NCI-H146 treated with DMSO at 0.1 percent for 48 hours (cell line): Measurements from ENCODE around the gene ZNRF3.
"Not testable (repeated sequence)": the region's sequence is repeated elsewhere in the genome, so short reads cannot be mapped to it uniquely, and the experiment has no call there.

Source experiments
- DNase-seq: peaks from one replicate; lab custom pipeline; 2025; ENCODE audit not compliant: unreplicated experiment; lab: John Stamatoyannopoulos, UW

The ZNRF3 gene

DNA sequence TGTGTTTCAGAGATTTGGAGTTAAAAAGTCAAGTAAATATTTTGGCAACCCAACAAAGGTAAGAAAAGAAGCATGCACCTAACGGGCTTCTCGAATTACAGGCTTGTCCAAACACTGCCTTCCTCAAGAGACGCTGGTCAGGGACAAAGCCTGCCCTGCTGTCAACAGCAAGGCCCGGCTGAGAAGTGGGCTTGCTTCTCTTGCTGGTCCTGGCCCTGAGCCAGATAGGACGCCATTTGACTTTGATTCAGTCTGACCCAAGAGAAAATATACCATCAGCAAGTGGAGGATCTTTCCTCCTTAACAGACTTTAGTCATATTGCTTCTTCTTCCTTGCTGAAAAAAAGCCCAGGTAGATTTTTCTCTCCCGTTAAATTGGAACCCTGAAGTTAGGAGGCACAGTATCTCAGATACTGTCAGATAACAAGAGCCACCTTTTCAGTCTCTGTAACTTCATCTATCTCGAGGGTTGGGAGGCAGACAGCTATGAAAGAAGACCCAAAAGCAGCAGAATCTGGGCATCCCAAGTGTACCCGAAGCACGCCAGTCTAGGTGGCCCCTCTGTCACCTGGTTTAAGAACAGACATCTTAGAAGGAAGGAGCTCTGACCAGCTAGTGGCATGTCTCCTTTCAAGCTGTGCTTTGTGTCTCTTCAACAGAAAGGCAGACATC, 120.7 kb downstream of the ZNRF3 start:
- DNase-seq: no peak

DNA sequence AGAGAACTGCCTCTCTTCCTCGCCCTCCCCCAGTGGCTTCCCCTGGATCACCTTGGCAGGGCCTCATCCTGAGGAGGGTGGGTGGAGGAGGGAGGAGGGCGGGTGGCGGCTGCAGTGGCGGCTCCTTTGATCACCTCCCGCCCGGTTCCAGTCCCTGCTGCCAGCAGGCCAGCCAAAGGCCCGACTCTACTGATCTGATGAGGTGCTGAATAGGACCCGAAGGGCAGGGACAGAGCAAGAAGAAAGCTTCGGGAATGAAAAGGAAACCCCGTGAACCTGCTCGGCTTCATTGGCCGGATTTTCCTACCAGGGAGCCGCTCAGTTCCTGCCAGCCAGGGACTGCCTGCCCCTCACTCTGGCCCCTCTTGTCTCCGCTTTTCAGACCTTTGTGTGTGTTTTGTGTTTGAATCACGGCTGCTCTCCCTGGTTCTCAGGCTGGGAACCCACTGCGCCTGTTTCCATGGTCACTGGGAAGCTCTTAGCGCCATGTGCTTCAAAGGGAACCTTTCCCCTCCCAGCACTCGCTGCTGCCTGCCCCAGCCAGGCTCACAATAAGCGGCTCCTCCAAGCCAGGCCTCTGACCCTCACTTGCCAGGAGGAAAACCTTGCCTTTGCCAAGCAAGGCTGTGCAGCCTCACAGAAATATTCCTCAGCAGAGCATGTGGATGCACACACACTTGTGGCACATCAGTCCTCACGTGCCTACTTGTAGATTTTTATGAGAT, 121.4 kb downstream of the ZNRF3 start:
- no peak for DNase-seq

DNA sequence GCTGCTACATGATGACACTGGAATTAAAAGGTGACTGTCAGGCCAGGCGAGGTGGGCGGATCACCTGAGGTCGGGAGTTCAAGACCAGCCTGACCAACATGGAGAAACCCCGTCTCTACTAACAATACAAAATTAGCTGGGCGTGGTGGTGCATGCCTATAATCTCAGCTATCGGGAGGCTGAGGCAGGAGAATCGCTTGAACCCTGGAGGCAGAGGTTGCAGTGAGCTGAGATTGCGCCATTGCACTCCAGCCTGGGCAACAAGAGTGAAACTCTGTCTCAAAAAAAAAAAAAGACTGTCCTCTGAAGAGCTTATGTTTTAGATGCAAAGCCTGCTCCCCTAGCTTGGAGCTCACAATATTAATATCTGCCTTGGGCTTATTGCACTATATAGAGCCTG, 122.4 kb downstream of the ZNRF3 start:
- not testable (repeated sequence) for DNase-seq

DNA sequence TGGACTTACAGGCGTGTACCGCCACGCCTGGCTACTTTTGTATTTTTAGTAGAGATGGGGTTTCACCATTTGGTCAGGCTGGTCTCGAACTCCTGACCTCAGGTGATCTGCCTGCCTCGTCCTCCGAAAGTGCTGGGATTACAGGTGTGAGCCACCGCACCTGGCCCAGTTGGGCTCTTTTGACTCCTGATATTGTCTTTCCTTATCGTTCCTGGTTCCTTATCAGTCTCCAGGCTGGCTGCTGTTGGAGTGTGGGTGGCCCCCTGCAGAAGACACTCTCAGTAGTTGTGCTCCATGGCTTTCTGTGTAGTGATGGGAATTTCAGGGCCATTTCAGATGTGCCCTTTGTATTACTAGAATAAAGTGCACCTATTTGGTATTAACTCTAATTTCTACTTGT, 123.0 kb downstream of the ZNRF3 start:
- DNase-seq: no peak

DNA sequence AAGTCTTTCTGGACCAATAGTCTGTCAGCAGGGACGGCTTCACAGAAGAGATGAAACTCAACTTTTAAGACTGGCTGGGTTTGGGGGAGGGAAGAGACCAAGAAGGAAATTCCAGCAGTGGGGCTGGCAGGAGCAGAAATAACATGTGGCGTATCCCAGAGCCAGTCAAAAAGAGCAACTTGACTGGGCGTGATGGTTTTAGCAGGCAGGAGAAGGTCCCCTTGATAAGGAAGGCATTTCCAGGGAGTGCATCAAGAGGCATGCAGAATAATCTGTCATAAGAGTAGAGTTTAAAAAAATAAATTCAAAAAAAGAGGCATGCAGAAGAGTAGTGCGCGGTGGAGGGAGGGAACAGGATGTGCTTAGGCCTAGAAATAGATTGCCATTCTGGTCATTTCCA, 125.8 kb downstream of the ZNRF3 start:
- no peak for DNase-seq

- no peak for DNase-seq
Measured at GRCh38 chr22:29011240-29012100, 128.1 kb downstream of the ZNRF3 start.

GRCh38 chr22:29012101-29012433, 128.7 kb downstream of the ZNRF3 start:
- no peak for DNase-seq

GRCh38 chr22:29012952-29013351, 129.6 kb downstream of the ZNRF3 start:
- no peak for DNase-seq

- DNase-seq: no peak
Measured at GRCh38 chr22:29014293-29014692, 130.9 kb downstream of the ZNRF3 start.

DNA sequence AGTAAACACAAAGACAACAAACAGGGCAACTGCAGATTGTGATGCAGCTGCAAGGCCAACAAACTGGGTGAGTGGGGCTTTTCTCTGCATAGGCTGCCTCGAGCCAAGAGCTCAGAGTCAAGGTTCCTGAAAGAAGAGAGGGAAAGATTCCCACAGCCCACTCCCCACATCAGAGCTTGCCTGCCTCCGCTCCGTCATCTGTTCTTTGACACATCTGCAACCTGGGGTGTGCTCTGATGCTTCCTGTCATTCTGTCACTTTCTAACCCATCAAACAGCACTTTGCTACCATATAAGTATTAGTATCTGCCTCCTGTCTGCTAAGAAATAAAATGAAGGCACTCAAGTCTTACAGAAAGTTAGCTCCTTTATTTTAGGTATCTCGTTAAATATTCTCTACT, 131.4 kb downstream of the ZNRF3 start:
- DNase-seq: no peak

DNA sequence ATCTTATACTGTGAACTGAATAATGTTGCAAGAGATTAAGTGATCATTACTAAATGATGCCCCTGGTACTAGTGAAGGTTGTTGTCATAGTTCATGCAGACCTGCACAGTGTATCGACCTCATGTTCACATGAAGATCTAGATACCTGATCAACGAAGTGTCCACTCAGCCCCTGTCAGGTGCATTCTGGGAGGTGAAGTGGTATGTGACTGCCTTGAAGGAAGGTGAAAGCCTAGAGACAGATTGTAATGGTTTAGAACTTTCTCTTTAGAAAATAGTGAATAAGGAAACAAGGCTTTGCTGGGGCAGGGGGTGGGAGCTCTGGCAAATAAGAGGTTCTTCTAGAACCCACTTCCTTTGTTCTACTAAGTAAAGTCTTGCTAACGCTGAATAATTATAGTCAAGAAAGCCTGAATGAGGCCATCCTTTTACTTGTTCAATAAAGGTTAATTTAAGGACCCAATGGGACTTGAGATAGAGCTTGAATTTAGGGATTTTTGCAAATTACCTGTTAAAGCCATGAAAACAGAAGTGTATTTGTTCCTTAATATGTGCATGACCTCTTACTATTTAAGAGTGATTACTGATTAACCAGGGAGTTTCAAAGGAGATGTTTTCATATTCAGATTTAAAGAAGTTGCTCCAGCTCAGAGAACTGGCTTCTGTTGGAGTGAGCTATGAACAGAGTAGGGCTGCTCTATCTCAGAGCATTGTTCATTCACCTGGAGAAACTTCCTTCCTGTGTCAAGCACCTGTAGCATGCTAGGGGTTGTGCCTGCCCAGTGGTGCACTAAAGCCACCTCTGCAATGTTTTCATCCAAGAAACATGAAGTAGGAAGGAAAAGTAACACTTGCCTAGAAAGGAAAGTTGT, 132.9 kb downstream of the ZNRF3 start:
- DNase-seq: no peak

GRCh38 chr22:29018293-29019189, 135.2 kb downstream of the ZNRF3 start:
- no peak for DNase-seq

GRCh38 chr22:29022101-29022817, 138.9 kb downstream of the ZNRF3 start:
- DNase-seq: no peak

DNA sequence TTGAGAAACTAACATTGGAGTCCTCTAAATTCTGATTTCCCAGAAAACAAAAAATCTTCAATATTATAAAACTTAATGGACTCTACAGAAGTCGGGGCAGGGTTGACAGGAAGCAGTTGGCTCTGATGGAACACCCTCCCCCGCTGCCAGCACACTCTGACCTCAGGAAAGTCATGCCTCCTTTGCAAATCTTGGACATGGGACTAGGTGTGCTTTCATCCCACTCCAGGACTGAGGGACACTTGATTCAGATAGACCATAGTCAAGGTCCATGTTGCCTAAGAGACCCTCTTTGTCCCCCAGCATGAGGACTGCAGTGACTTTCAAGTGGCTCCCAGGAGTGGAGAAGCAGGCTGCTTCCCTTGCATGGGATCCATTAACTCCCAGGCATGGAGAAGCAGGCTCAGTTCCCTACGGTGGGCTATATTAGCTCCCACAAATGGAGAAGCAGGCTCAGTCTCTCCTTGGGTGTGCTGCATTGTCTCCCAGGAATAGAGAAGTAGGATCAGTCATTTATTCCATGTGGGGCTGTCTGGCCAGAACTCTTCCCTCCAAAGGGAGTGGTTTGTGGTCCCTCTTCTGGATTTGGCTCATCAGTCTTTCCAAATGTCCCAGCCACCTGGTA, 139.9 kb downstream of the ZNRF3 start:
- no peak for DNase-seq

GRCh38 chr22:29026579-29026978, 143.2 kb downstream of the ZNRF3 start:
- DNase-seq: no peak

DNA sequence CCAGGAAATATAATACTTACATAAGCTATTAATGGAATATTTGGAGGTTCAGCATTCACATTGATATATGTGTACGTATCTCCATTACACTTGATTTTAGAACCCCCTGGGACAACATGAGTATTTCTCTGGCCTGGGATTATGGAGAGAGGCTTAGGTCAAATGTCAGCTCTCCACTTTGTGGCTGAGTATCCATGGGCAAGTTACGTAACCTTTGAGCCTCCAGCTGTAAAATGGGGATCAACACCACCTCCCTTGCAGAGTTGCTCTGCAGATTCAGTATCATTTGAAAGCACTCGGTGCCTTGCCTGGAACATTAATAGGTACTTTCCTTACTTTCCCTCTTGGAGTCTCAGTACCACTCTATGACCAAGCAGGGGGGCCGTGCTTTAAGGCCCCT, 145.1 kb downstream of the ZNRF3 start:
- DNase-seq: no peak

DNA sequence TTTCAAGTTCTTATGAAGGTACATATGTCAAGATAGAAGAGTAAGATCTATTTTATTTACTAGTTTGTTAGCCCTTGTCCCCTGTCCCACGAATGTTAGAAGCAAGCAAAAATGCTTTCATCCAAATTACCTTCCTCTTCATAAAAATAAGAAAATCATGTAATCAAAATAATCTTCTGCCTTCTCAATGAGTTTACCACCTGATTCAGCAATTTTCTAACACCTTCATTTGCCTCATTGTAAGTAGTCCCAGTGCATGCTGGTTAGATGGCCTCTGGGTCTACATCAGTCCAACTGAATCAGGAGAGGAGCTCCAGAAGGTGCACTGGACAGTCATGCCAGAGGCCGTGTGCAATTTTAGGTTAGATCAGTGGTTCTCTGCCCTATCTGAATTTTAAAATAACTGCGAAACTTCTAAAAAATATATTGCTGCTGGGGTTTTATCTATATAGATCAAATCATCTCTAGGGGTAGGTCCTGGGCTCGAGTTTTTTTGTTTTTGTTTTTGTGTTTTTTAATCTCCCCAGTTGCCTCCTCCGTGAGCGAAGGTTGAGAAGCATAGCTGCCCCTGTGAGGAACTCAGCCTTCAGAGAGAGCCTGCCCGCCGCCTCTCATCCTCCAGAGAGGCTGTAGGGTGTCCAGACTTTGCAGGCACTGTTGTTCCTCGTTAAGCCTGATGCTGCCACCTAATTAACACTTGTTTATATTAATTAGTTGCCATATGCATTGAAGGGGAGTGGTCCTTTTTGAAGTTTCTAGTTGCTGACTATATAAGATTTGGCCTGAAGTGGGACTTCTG, 146.0 kb downstream of the ZNRF3 start:
- no peak for DNase-seq

DNA sequence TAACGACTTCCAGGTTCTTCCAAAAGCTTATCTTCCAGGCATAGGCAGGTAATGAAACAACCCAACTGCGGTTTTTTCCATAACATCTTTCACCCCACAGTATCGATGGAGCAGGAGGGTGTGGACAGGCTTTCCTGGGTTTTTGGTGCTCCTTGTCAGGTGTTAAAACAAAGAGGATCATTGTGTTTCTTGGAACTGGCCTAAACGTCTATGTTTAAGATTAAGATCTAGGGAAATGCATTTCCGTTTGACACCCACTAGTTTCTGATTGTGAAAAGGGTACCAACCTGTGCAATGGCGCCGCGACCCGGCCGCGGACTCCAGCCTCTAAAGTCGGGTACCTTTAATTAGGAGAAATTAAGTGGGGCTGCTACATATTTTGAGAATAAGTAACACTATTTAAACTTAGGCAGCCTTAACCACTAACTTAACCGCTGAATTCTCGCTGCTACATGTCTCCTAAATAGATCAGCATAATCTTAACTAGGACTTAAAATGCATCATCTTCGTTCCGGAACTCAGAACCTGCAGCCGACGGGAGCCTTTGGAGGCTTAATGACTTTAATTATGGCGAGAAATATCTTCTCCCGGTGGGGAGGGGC, 146.7 kb downstream of the ZNRF3 start:
- DNase-seq: no peak
